HUES64 (cell line): ENCODE results near the gene BMP2K. TPM values are rescaled to one million over a fixed set of nuclear protein-coding genes. Genes with fewer than 3 reads are reported as not detected.

Source experiments
- H3K27ac ChIP-seq: 2 replicates; pipeline ENCODE4 v1.7.0; 2013; ENCODE audit warnings: low read depth, low read length, inconsistent platforms
- H3K27me3 ChIP-seq: 2 replicates; pipeline ENCODE4 v1.6.1; 2013; ENCODE audit warnings: mild to moderate bottlenecking, low read length; ENCODE audit not compliant: insufficient read depth
- H3K36me3 ChIP-seq: 2 replicates; pipeline ENCODE4 v1.6.1; 2013; ENCODE audit warnings: mild to moderate bottlenecking, low read length; ENCODE audit not compliant: insufficient read depth
- H3K4me1 ChIP-seq: 2 replicates; pipeline ENCODE4 v1.6.1; 2013; ENCODE audit warnings: mild to moderate bottlenecking, low read length, moderate library complexity; ENCODE audit not compliant: insufficient read depth
- H3K4me3 ChIP-seq: 2 replicates; pipeline ENCODE4 v1.5.1; 2013; ENCODE audit warnings: mild to moderate bottlenecking, low read length, moderate library complexity
- H3K9ac ChIP-seq: 2 replicates; pipeline ENCODE4 v1.6.1; 2013; ENCODE audit warnings: mild to moderate bottlenecking, low read depth, low read length
- H3K9me3 ChIP-seq: 2 replicates; pipeline ENCODE4 v1.6.1; 2013; ENCODE audit warnings: low read depth, low read length; ENCODE audit not compliant: insufficient read depth
- WGBS: fragments of 150-250, 120-280 bp; methylation state at CpG from one replicate; pipeline ENCODE4 v1.1.7; 2013; ENCODE audit warnings: missing lambda C conversion rate; 5-methylcytosine and 5-hydroxymethylcytosine counted together
- polyA plus RNA-seq, 2 experiments: library from polyadenylated mRNA; stranded (reverse); fragments of 50-300 nt; gene quantifications; one replicate each; pipeline ENCODE4 v1.2.3, GENCODE V29; 2013

Gene BMP2K
- 16.4 TPM for polyA plus RNA-seq (2013, experiment 1 of 2)
- polyA plus RNA-seq (2013, experiment 2 of 2): 15.3 TPM

- Histone ChIP-seq H3K4me3 (peak within 1 kb of the TSS; percentile 83), H3K27me3 (no peaks in the 10 kb centered on the region), H3K9me3 (no peaks in the 10 kb centered on the region), H3K4me1 (peaks cover 26% of the 10 kb centered on the region), H3K9ac (peak within 1 kb of the TSS; percentile 97), H3K27ac (peak within 1 kb of the TSS; percentile 93), H3K36me3 (no peaks in the 10 kb centered on the region)
- under 1% methylated on average over 95 of the region's 95 CpGs for WGBS
Observed at GRCh38 chr4:78776079-78776728, at the start of gene BMP2K. TSS of gene BMP2K (plus strand) at chr4:78776350. CDS start at chr4:78776544, 194 bp downstream.

DNA sequence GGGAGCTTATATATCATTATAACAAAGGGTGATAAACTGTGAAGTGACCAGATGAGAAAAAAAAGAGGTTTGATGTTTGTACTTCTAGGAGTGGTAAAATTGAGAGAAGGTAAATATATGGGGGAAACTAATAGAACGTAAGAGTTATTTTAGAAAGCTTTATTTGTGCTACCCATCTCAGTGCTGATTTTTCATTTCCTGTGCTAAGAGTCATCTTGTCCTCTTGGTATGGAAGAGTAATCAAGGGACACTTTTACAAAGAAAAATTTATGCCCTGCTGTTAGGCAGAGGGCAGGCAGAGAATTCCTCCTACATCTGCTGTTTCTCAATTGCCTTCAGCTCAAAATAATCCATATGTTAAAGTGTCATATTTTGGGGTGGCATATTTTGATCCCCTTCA is 49.6 kb upstream of the BMP2K start:
- Histone ChIP-seq H3K4me3 (no peak overlapping the region), H3K27me3 (peaks cover 4% of the 10 kb centered on the region; the same call in 1 of the 2 replicates), H3K36me3 (no peaks in the 10 kb centered on the region), H3K9me3 (no peaks in the 10 kb centered on the region), H3K4me1 (peaks cover 12% of the 10 kb centered on the region), H3K9ac (no peak overlapping the region), H3K27ac (no peak overlapping the region)
- 89% methylated on average over 1 of the region's 1 CpG for WGBS

- 91% methylated on average over 2 of the region's 3 CpGs for WGBS
- Histone ChIP-seq H3K4me1 (no peaks in the 10 kb centered on the region), H3K9me3 (no peaks in the 10 kb centered on the region)
Observed at GRCh38 chr4:78732332-78733104, 43.6 kb upstream of the BMP2K start.

GRCh38 chr4:78734441-78735162 is 41.5 kb upstream of the BMP2K start:
- Histone ChIP-seq H3K27ac (no peak overlapping the region), H3K27me3 (no peaks in the 10 kb centered on the region), H3K4me3 (no peak overlapping the region), H3K4me1 (no peaks in the 10 kb centered on the region), H3K36me3 (no peaks in the 10 kb centered on the region), H3K9me3 (no peaks in the 10 kb centered on the region), H3K9ac (no peak overlapping the region)
- 96% methylated on average over 3 of the region's 3 CpGs for WGBS

More at GRCh38 chr4:78732332-78733104, 43.6 kb upstream of the BMP2K start:
- Histone ChIP-seq H3K4me3 (no peak overlapping the region), H3K36me3 (no peaks in the 10 kb centered on the region), H3K9ac (no peak overlapping the region), H3K27ac (no peak overlapping the region), H3K27me3 (no peaks in the 10 kb centered on the region)

- no peak overlapping the region for H3K9ac ChIP-seq
- H3K9me3 ChIP-seq: no peaks in the 10 kb centered on the region
- no peak overlapping the region for H3K4me3 ChIP-seq
- no peaks in the 10 kb centered on the region for H3K36me3 ChIP-seq
- H3K4me1 ChIP-seq: no peaks in the 10 kb centered on the region
- no peaks in the 10 kb centered on the region for H3K27me3 ChIP-seq
- no peak overlapping the region for H3K27ac ChIP-seq
Observed at GRCh38 chr4:78735697-78736096, 40.5 kb upstream of the BMP2K start.

DNA sequence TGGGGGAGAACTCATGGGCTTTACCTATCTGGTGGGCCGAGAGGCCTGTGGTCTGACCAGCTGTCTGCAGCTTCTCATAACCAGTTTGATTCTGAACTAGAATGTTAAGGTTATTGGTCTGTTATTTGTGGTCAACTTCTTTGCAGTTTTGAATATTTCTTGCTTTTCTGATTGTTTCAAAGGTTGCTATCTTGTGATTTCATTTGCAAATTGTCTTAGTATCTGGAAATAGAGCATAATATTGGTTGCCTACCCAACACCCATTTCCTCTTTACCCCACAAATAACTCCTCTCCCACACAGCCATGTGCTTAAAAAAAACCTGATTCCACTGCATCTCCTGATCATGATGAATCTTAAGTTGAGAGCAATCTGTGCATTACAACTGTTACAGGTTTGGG is 39.1 kb upstream of the BMP2K start:
- 89% methylated on average over 1 of the region's 1 CpG for WGBS

DNA sequence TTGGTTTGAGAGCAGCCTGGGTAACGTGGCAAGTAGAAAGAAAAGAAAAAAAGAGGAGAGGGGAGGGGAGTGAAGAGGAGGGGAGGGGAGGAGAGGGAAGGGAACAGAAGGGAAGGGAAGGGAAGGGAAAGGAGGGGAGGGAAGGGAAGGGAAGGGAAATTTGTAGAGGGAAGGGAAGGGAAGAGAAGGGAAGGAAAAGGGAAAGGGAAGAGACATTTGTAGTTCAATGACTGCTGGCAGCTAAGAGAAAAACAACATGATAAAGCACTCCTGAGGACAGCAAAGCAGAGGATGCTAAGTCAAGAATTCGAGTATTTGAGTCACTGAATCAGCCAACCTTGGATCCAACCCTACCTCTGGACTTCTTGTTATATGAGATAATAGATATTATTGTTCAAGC is 38.2 kb upstream of the BMP2K start:
- 66% methylated on average over 2 of the region's 2 CpGs for WGBS
- Histone ChIP-seq H3K9me3 (no peaks in the 10 kb centered on the region), H3K9ac (no peak overlapping the region), H3K4me1 (no peaks in the 10 kb centered on the region), H3K27me3 (no peaks in the 10 kb centered on the region), H3K27ac (no peak overlapping the region), H3K4me3 (no peak overlapping the region), H3K36me3 (no peaks in the 10 kb centered on the region)

More for the DNA sequence above, 39.1 kb upstream of the BMP2K start:
- no peak overlapping the region for H3K4me3 ChIP-seq
- H3K9me3 ChIP-seq: no peaks in the 10 kb centered on the region
- H3K27ac ChIP-seq: no peak overlapping the region
- H3K36me3 ChIP-seq: no peaks in the 10 kb centered on the region
- no peaks in the 10 kb centered on the region for H3K27me3 ChIP-seq
- H3K9ac ChIP-seq: no peak overlapping the region
- H3K4me1 ChIP-seq: no peaks in the 10 kb centered on the region

- Histone ChIP-seq H3K36me3 (no peaks in the 10 kb centered on the region), H3K9me3 (no peaks in the 10 kb centered on the region), H3K27me3 (no peaks in the 10 kb centered on the region), H3K4me3 (no peak overlapping the region), H3K9ac (no peak overlapping the region), H3K4me1 (no peaks in the 10 kb centered on the region), H3K27ac (no peak overlapping the region)
- WGBS: 93% methylated on average over 2 of the region's 2 CpGs
Observed at GRCh38 chr4:78742300-78742699, 33.9 kb upstream of the BMP2K start.

GRCh38 chr4:78747475-78747922 is 28.7 kb upstream of the BMP2K start:
- 96% methylated on average over 2 of the region's 3 CpGs for WGBS
- Histone ChIP-seq H3K9ac (no peak overlapping the region), H3K27ac (no peak overlapping the region), H3K36me3 (no peaks in the 10 kb centered on the region), H3K4me3 (no peak overlapping the region), H3K27me3 (no peaks in the 10 kb centered on the region), H3K9me3 (no peaks in the 10 kb centered on the region), H3K4me1 (no peaks in the 10 kb centered on the region)

DNA sequence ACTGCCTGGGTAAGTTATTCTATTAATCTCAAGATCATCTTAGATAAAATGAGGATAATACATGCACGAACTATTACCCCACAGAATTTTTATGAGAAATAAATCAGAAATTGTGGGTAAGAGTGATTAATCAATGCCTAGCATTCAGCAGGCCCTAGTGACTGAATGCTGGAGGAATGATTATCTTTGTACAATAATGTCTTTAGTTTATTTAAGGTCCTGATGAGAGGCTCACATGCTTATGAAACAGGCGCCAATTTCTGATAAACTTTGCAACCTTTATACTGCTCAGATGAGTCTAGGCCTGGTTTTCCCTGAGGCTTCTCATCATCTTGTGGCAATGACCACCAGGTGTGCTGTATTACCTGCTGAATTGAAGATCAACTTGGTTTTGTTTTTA is 27.8 kb upstream of the BMP2K start:
- Histone ChIP-seq H3K4me3 (no peak overlapping the region), H3K9ac (no peak overlapping the region), H3K27me3 (no peaks in the 10 kb centered on the region), H3K4me1 (no peaks in the 10 kb centered on the region), H3K36me3 (no peaks in the 10 kb centered on the region), H3K9me3 (no peaks in the 10 kb centered on the region), H3K27ac (no peak overlapping the region)
- WGBS: 97% methylated on average over 1 of the region's 2 CpGs
